Heart left ventricle (tissue), 13 donors: ENCODE measurements around the gene SLC25A22.

Experiments
- CTCF ChIP-seq, 12 donors: fragments of 200-600 bp; sonication (generic) in 4 of 12; IDR thresholded peaks; one replicate each; pipeline versions ENCODE4 v1.5.0 to v1.8.0; 2018 to 2022; ENCODE audit warnings: antibody characterized with exemption in 12 of 12, mild to moderate bottlenecking in 5 of 12
- POLR2A ChIP-seq, 2 donors: fragments of 450-650 bp; IDR thresholded peaks; one replicate each; pipeline ENCODE4 v1.6.1; 2017; ENCODE audit warnings: antibody characterized with exemption in 2 of 2, mild to moderate bottlenecking in 2 of 2, moderate library complexity in 2 of 2
- donor health status: ischemic (EF 13 %, LVEDD 7.1; RV severe dilation, severe dysfunction).
- donor health status: DM: no; HTN: yes; CAD: no.
- donor health status: DM: no; HTN: no; CAD: no.
- donor health status: ischemic (EF 25% LVEDD 6.9; RV normal size, moderate dysfunction).
- donor health status: ischemic (EF 25% LVEDD 5.7; RV mildly dilated, moderate dysfunction).
- donor health status: ischemic (EF 35%, LVEDD 5.7; RV mildly dilated, moderate dysfunction).
- donor health status: nonischemic (EF 11% LVEDD 7.7; RV severe dilation, severe dysfunction).
- donor health status: DM: yes; HTN: yes; CAD: no.
- donor health status: PGD.
- donor health status: ischemic (EF 29% LVEDD 5.4; RV normal size, mild dysfunction).
- donor health status: nonischemic (EF 23%, LVEDD 6.1; RV moderate dilation, normal function).

- TF ChIP-seq CTCF (IDR thresholded peaks at IDR 0.05) = no peak
- TF ChIP-seq POLR2A (IDR thresholded peaks at IDR 0.05) = no peak
Observed at GRCh38 chr11:799641-800316, 1.7 kb upstream of the SLC25A22 start.
